Lower leg skin (tissue), 3 donors: ENCODE measurements around the gene APP.

Experiments
- POLR2A ChIP-seq, 2 donors: fragments of 450-650 bp; IDR thresholded peaks; one replicate each; pipeline ENCODE4 v1.6.1; 2016 to 2017; ENCODE audit warnings: antibody characterized with exemption in 2 of 2, mild to moderate bottlenecking in 1 of 2, moderate library complexity in 1 of 2
- TF ChIP-seq, protein P1 (sequence below), 3 donors: fragments of 450-650 bp; IDR thresholded peaks; one replicate each; pipeline ENCODE4 v1.5.1; 2016; ENCODE audit warnings: antibody characterized with exemption in 3 of 3, mild to moderate bottlenecking in 3 of 3, moderate library complexity in 2 of 3

DNA sequence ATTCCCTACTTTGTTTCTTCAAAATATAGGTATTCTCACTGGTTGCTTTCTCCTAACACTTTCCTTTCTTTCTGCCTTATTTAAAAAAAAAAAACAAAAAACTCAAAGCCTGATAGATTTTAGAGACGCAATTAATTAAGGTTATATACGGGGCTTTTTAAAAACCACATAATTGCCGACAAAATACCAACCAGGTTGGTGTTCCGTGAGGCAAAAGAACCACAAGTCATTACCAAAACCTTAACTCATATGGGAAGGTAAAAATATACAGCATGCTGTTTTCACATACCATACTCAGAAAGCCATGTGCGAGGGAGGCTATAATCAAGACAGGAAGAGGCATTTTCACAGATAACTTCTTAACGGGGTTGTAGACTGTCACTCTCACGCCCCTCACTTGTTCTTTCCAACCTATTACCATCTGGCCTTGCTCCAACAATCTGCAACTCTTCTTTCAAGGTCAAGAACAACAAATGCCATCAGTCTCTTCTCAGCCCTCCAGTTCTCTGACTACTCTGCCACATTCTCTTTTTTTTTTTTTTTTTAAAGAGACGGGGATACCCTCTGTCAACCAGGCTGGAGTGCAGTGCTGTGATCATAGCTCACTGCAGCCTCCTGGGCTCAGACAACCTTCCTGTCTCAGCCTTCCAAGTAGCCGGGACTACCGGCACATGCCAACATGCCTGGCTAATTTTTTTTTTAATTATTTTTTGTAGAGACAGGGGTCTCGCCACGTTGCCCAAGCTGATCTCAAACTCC is 102.6 kb downstream of the APP start:
- TF ChIP-seq, protein P1, sequence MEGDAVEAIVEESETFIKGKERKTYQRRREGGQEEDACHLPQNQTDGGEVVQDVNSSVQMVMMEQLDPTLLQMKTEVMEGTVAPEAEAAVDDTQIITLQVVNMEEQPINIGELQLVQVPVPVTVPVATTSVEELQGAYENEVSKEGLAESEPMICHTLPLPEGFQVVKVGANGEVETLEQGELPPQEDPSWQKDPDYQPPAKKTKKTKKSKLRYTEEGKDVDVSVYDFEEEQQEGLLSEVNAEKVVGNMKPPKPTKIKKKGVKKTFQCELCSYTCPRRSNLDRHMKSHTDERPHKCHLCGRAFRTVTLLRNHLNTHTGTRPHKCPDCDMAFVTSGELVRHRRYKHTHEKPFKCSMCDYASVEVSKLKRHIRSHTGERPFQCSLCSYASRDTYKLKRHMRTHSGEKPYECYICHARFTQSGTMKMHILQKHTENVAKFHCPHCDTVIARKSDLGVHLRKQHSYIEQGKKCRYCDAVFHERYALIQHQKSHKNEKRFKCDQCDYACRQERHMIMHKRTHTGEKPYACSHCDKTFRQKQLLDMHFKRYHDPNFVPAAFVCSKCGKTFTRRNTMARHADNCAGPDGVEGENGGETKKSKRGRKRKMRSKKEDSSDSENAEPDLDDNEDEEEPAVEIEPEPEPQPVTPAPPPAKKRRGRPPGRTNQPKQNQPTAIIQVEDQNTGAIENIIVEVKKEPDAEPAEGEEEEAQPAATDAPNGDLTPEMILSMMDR (IDR thresholded peaks at IDR 0.05) = no peak
- no peak for TF ChIP-seq POLR2A (IDR thresholded peaks at IDR 0.05)
